ENCODE results near the gene KNOP1. TPM values are rescaled to one million over a fixed set of nuclear protein-coding genes. Genes with fewer than 3 reads are reported as not detected.

Gene KNOP1
- total RNA-seq, 4 donors from 2014 or later = 4.1 to 9.2 (median 5.5) TPM

- peaks cover 3 to 23% of the 10 kb centered on the region in 2 donors for H3K4me1 ChIP-seq
- intact Hi-C loops (cut with DNase I; ENCODE audit: low total_unique reads) = no loop called here
- H3K4me3 ChIP-seq = no peak overlapping the region
- peaks cover 0 to 23% of the 10 kb centered on the region in 2 donors for H3K36me3 ChIP-seq
- in situ Hi-C loops (cut with MboI; ENCODE audit: low sequenced_read_pairs in 4 of 4) = loop anchor here in 2 of 4 donors (10.0 kb wide), 2 partner anchors 165 to 175 kb away; partner anchors contain the start of gene GPRC5B (in 1 of the 2)
- DNase-seq (no peak), ATAC-seq (no peak)
- peak overlapping the region; percentile 33 to 56 (median 53) for H3K27ac ChIP-seq
- no peaks in the 10 kb centered on the region for H3K9me3 ChIP-seq
- no peak for TF ChIP-seq CTCF (IDR thresholded peaks at IDR 0.05 in 4 of 5, conservative IDR thresholded peaks at IDR 0.05 in 1 of 5)
- no peak for TF ChIP-seq POLR2A (IDR thresholded peaks at IDR 0.05)
- H3K27me3 ChIP-seq = no peaks in the 10 kb centered on the region
Observed at GRCh38 chr16:19709381-19710136, 8.5 kb downstream of the KNOP1 start.

GRCh38 chr16:19708296-19709205 is 9.5 kb downstream of the KNOP1 start:
- in situ Hi-C loops (cut with MboI; ENCODE audit: low sequenced_read_pairs in 4 of 4) = loop anchor here in 2 of 4 donors (10.0 kb wide), 2 partner anchors 166 to 176 kb away; partner anchors contain the start of gene GPRC5B (in 1 of the 2)
- no peak for TF ChIP-seq POLR2A (IDR thresholded peaks at IDR 0.05)
- TF ChIP-seq CTCF (IDR thresholded peaks at IDR 0.05 in 4 of 5, conservative IDR thresholded peaks at IDR 0.05 in 1 of 5) = no peak
- intact Hi-C loops (cut with DNase I; ENCODE audit: low total_unique reads) = no loop called here
- ATAC-seq = no peak
- peaks cover 0 to 13% of the 10 kb centered on the region in 2 donors for H3K36me3 ChIP-seq
- DNase-seq = no peak
- H3K4me1 ChIP-seq = peaks cover 8 to 28% of the 10 kb centered on the region in 2 donors
- no peaks in the 10 kb centered on the region for H3K9me3 ChIP-seq
- H3K4me3 ChIP-seq = no peak overlapping the region
- H3K27ac ChIP-seq = peak overlapping the region; percentile 33 to 56 (median 53)
- H3K27me3 ChIP-seq = no peaks in the 10 kb centered on the region

- no peak for ATAC-seq
Observed at GRCh38 chr16:19707569-19708295, 10.3 kb downstream of the KNOP1 start.

More at GRCh38 chr16:19707569-19708295, 10.3 kb downstream of the KNOP1 start:
- Histone ChIP-seq H3K9me3 (no peaks in the 10 kb centered on the region), H3K4me1 (peaks cover 8 to 28% of the 10 kb centered on the region in 2 donors), H3K4me3 (no peak overlapping the region), H3K27me3 (no peaks in the 10 kb centered on the region), H3K36me3 (peaks cover 0 to 15% of the 10 kb centered on the region in 2 donors), H3K27ac (peak overlapping the region in 3 of 4 donors; percentile 3 to 56 (median 19))
- no peak for DNase-seq
- TF ChIP-seq POLR2A (IDR thresholded peaks at IDR 0.05) (no peak), CTCF (IDR thresholded peaks at IDR 0.05 in 4 of 5, conservative IDR thresholded peaks at IDR 0.05 in 1 of 5) (no peak)
- intact Hi-C loops (cut with DNase I; ENCODE audit: low total_unique reads) (no loop called here), in situ Hi-C loops (cut with MboI; ENCODE audit: low sequenced_read_pairs in 4 of 4) (loop anchor here in 2 of 4 donors (10.0 kb wide), 2 partner anchors 167 to 177 kb away; partner anchors contain the start of gene GPRC5B (in 1 of the 2))
